Adrenal gland (tissue), 12 donors: ENCODE measurements around the gene MKKS. TPM values are rescaled to one million over a fixed set of nuclear protein-coding genes. Genes with fewer than 3 reads are reported as not detected.

Source experiments
- DNase-seq, 7 donors: peaks; one replicate each; pipeline ENCODE4 v3.0.0-alpha.2; 2019 to 2020
- H3K27ac ChIP-seq, 5 donors: fragments of 200-600 bp; sonication (generic) in 4 of 5; 1 replicate in 3 of 5; 2 replicates in 2 of 5; pipeline versions ENCODE4 v1.5.1 to v1.8.0; 2016 to 2020; ENCODE audit warnings: mild to moderate bottlenecking in 1 of 5
- H3K27me3 ChIP-seq: fragments of 200-600 bp; 2 replicates; pipeline ENCODE4 v1.8.0; 2021
- H3K36me3 ChIP-seq, 2 donors: fragments of 200-600 bp; replicated peaks in 1 of 2; 1 replicate in 1 of 2; 2 replicates in 1 of 2; pipeline versions ENCODE4 v1.5.1 to v1.8.0; 2018 to 2022
- H3K4me1 ChIP-seq, 2 donors: fragments of 200-600 bp; replicated peaks in 1 of 2; 1 replicate in 1 of 2; 2 replicates in 1 of 2; pipeline versions ENCODE4 v1.5.1 to v1.8.0; 2018 to 2021
- H3K4me3 ChIP-seq, 4 donors: fragments of 200-600 bp; sonication (generic) in 3 of 4; one replicate each; pipeline ENCODE4 v1.5.1; 2016 to 2018
- H3K9me3 ChIP-seq, 3 donors: fragments of 200-600 bp; sonication (generic) in 1 of 3; replicated peaks in 1 of 3; 1 replicate in 2 of 3; 2 replicates in 1 of 3; pipeline versions ENCODE4 v1.5.1 to v1.8.0; 2016 to 2021
- CTCF ChIP-seq, 6 experiments: fragments of 450-650 bp in 4 of 6; fragments of 200-600 bp in 2 of 6; sonication (generic) in 1 of 6; IDR thresholded peaks; 1 replicate in 5 of 6; 2 replicates in 1 of 6; pipeline versions ENCODE4 v1.5.1 to v1.8.0; 2016 to 2021; ENCODE audit warnings: antibody characterized with exemption in 6 of 6, mild to moderate bottlenecking in 2 of 6, moderate library complexity in 1 of 6
- POLR2A ChIP-seq, 2 donors: fragments of 450-650 bp; IDR thresholded peaks; one replicate each; pipeline ENCODE4 v1.6.1; 2017; ENCODE audit warnings: antibody characterized with exemption in 2 of 2, mild to moderate bottlenecking in 2 of 2, moderate library complexity in 1 of 2
- WGBS, 4 donors: extraction: QIAGEN DNeasy Blood & Tissue Kit in 2 of 4; methylation state at CpG; one replicate each; pipeline versions ENCODE4 v1.1.5 to v1.1.7; 2013 to 2017; 5-methylcytosine and 5-hydroxymethylcytosine counted together
- intact Hi-C, 2 donors: fragments of 100-400 bp; cut with DNase I; formaldehyde crosslinking; loops; one replicate each; pipeline versions ENCODE4 v1.14.1 to v1.15.0; 2022 to 2023
- polyA plus RNA-seq, 3 donors: library from polyadenylated mRNA; stranded (reverse); fragments of 200-250 nt in 2 of 3; fragments of 350-450 nt in 1 of 3; fragmentation: Illumina TruSeq in 1 of 3; extraction: RNeasy Lipid Tissue Mini Kit (QIAGEN cat#74804) in 1 of 3; gene quantifications; one replicate each; pipeline ENCODE4 v1.2.3, GENCODE V29; 2013 to 2014
- total RNA-seq, 9 donors: library from RNA; depleted of rRNA in 4 of 9; stranded (reverse); fragments of >200 nt in 4 of 9; fragments of 120-200 nt in 1 of 9; fragmentation: NEBNext Ultra II Directional in 1 of 9; extraction: Animal tissue kit (Norgen Biotek cat#: 25700) in 1 of 9; gene quantifications; one replicate each; pipeline versions ENCODE4 v1.1.0 to v1.2.4, GENCODE V29; 2013 to 2023
- donor health status: healthy with polysubstance abuse.
- donor health status: Bipolar disorder and iron deficiency.
- donor health status: DM: yes; HTN: yes; CAD: no.
- donor health status: DM: no; HTN: no; CAD: no.
- donor health status: DM: no; HTN: no; CAD: no.
- donor health status: DM: yes; HTN: yes; CAD: no.

MKKS gene
- total and polyA plus RNA-seq, 12 donors = 6.1 to 29.1 (median 15.6) TPM

- Histone ChIP-seq H3K36me3 (peaks cover 0 to 4% of the 10 kb centered on the region in 2 donors), H3K27me3 (no peaks in the 10 kb centered on the region), H3K27ac (no peak overlapping the region), H3K4me1 (peaks cover 19 to 47% of the 10 kb centered on the region in 2 donors), H3K9me3 (no peaks in the 10 kb centered on the region), H3K4me3 (no peak overlapping the region)
- no peak for DNase-seq
- intact Hi-C loops = loop anchor here in 1 of 2 donors (10.0 kb wide), 2 partner anchors 315 to 455 kb away; no protein-coding TSS in a partner anchor
- TF ChIP-seq CTCF (IDR thresholded peaks at IDR 0.05) (no peak), POLR2A (IDR thresholded peaks at IDR 0.05) (no peak)
- WGBS, 4 donors = 89 to 93% (median 91%) methylated on average over 5 of the region's 5 CpGs
Measured at GRCh38 chr20:10429443-10429981, 4.5 kb downstream of the MKKS start.

- no peak overlapping the region for H3K4me3 ChIP-seq
- no peak overlapping the region for H3K27ac ChIP-seq
- H3K9me3 ChIP-seq = no peaks in the 10 kb centered on the region
- no peaks in the 10 kb centered on the region for H3K27me3 ChIP-seq
- DNase-seq = no peak
- H3K36me3 ChIP-seq = peaks cover 0 to 4% of the 10 kb centered on the region in 2 donors
- intact Hi-C loops = loop anchor here in 1 of 2 donors (10.0 kb wide), 2 partner anchors 313 to 453 kb away; no protein-coding TSS in a partner anchor
- no peak for TF ChIP-seq POLR2A (IDR thresholded peaks at IDR 0.05)
- no peak for TF ChIP-seq CTCF (IDR thresholded peaks at IDR 0.05)
- peaks cover 16 to 45% of the 10 kb centered on the region in 2 donors for H3K4me1 ChIP-seq
Measured at GRCh38 chr20:10428008-10428407, 6.0 kb downstream of the MKKS start.

- H3K4me1 ChIP-seq = peaks cover 14 to 39% of the 10 kb centered on the region in 2 donors
- peak; percentile 27 to 84 (median 60) for DNase-seq
- no peaks in the 10 kb centered on the region for H3K9me3 ChIP-seq
- peaks cover 0 to 4% of the 10 kb centered on the region in 2 donors for H3K36me3 ChIP-seq
- H3K4me3 ChIP-seq = no peak overlapping the region
- H3K27me3 ChIP-seq = no peaks in the 10 kb centered on the region
- 27 to 38% (median 29%) methylated on average over 3 of the region's 3 CpGs for WGBS, 4 donors
- TF ChIP-seq CTCF (IDR thresholded peaks at IDR 0.05) = peak; percentile 59 to 85 (median 78)
- no peak for TF ChIP-seq POLR2A (IDR thresholded peaks at IDR 0.05)
- no peak overlapping the region for H3K27ac ChIP-seq
- intact Hi-C loops = loop anchor here in 1 of 2 donors (10.0 kb wide), 2 partner anchors 312 to 452 kb away; no protein-coding TSS in a partner anchor
Measured at GRCh38 chr20:10427060-10427692, 6.8 kb downstream of the MKKS start.

GRCh38 chr20:10423735-10424134 lies 10.3 kb downstream of the MKKS start:
- no peak for TF ChIP-seq CTCF (IDR thresholded peaks at IDR 0.05)
- Histone ChIP-seq H3K4me1 (peaks cover 9 to 20% of the 10 kb centered on the region in 2 donors), H3K36me3 (peaks cover 0 to 4% of the 10 kb centered on the region in 2 donors), H3K27ac (no peak overlapping the region), H3K4me3 (no peak overlapping the region), H3K27me3 (no peaks in the 10 kb centered on the region), H3K9me3 (no peaks in the 10 kb centered on the region)
- 75 to 91% (median 86%) methylated on average over 2 of the region's 2 CpGs for WGBS, 4 donors
- intact Hi-C loops = loop anchor here in 1 of 2 donors (10.0 kb wide), 2 partner anchors 309 to 449 kb away; no protein-coding TSS in a partner anchor
- DNase-seq = no peak
